ENCODE measurements around the gene HLA-F. TPM values are rescaled to one million over a fixed set of nuclear protein-coding genes. Genes with fewer than 3 reads are reported as not detected.

HLA-F gene
- polyA plus RNA-seq, 2 of the 4 experiments (the other 2 are of a cell fraction): 2.7 to 4.5 TPM

DNA sequence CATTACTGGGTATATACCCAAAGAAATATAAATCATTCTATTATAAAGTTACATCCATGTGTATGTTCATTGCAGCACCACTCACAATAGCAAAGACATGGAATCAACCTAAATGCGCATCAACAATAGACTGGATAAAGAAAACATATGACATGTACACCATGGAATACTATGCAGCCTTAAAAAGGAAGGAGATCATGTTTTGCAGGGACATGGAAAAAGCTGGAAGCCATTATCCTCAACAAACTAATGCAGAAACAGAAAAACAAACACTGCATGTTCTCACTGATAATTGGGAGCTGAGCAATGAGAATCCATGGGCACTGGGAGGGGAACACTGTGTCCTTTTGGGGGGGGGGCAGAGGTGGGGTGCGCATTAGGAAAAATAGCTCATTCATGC is 53.5 kb downstream of the HLA-F start:
- FAIRE-seq (no peak), DNase-seq (ENCODE audit: low read depth in 1 of 2, low spot score in 1 of 2) (no peak), ATAC-seq (no peak)
- Histone ChIP-seq H3K9me3 (no peaks in the 10 kb centered on the region), H3K4me3 (no peak overlapping the region), H3K27ac (no peak overlapping the region), H3K4me1 (no peaks in the 10 kb centered on the region), H3K4me2 (no peak overlapping the region)
- CTCF ChIA-PET: no interaction called here
- POLR2A ChIA-PET: no interaction called here
- no peak for TF ChIP-seq CBX8 (IDR thresholded peaks at IDR 0.05)
- no peak for TF ChIP-seq FOSL2 (IDR thresholded peaks at IDR 0.05)
- no peak for TF ChIP-seq FOSL2 (CRISPR knock-in tag; IDR thresholded peaks at IDR 0.05)
- TF ChIP-seq HOXA7 (CRISPR knock-in tag; IDR thresholded peaks at IDR 0.05): no peak
- TF ChIP-seq RAD21 (conservative IDR thresholded peaks at IDR 0.05 in 1 of 2, IDR thresholded peaks at IDR 0.05 in 1 of 2): no peak
- TF ChIP-seq GATA3 (IDR thresholded peaks at IDR 0.05; ENCODE audit: borderline replicate concordance): no peak
- TF ChIP-seq NPAS2 (CRISPR knock-in tag; IDR thresholded peaks at IDR 0.05; ENCODE audit: borderline replicate concordance): no peak
- TF ChIP-seq, protein P1, sequence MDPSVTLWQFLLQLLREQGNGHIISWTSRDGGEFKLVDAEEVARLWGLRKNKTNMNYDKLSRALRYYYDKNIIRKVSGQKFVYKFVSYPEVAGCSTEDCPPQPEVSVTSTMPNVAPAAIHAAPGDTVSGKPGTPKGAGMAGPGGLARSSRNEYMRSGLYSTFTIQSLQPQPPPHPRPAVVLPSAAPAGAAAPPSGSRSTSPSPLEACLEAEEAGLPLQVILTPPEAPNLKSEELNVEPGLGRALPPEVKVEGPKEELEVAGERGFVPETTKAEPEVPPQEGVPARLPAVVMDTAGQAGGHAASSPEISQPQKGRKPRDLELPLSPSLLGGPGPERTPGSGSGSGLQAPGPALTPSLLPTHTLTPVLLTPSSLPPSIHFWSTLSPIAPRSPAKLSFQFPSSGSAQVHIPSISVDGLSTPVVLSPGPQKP (IDR thresholded peaks at IDR 0.05; ENCODE audit: low read depth, low read length): no peak
- no peak for TF ChIP-seq TFCP2L1 (CRISPR knock-in tag; IDR thresholded peaks at IDR 0.05)
- no peak for TF ChIP-seq JUN (IDR thresholded peaks at IDR 0.05)
- TF ChIP-seq MYC (IDR thresholded peaks at IDR 0.05; ENCODE audit: borderline replicate concordance, low read length): no peak
- TF ChIP-seq CEBPB (IDR thresholded peaks at IDR 0.05): no peak
- TF ChIP-seq KDM5A (IDR thresholded peaks at IDR 0.05): no peak
- no peak for TF ChIP-seq FOSB (CRISPR knock-in tag; IDR thresholded peaks at IDR 0.05)
- TF ChIP-seq SMC3 (IDR thresholded peaks at IDR 0.05): no peak
- no peak for TF ChIP-seq TP53 (CRISPR knock-in tag; IDR thresholded peaks at IDR 0.05)
- no peak for TF ChIP-seq FOXS1 (CRISPR knock-in tag; IDR thresholded peaks at IDR 0.05)
- TF ChIP-seq, protein P2, sequence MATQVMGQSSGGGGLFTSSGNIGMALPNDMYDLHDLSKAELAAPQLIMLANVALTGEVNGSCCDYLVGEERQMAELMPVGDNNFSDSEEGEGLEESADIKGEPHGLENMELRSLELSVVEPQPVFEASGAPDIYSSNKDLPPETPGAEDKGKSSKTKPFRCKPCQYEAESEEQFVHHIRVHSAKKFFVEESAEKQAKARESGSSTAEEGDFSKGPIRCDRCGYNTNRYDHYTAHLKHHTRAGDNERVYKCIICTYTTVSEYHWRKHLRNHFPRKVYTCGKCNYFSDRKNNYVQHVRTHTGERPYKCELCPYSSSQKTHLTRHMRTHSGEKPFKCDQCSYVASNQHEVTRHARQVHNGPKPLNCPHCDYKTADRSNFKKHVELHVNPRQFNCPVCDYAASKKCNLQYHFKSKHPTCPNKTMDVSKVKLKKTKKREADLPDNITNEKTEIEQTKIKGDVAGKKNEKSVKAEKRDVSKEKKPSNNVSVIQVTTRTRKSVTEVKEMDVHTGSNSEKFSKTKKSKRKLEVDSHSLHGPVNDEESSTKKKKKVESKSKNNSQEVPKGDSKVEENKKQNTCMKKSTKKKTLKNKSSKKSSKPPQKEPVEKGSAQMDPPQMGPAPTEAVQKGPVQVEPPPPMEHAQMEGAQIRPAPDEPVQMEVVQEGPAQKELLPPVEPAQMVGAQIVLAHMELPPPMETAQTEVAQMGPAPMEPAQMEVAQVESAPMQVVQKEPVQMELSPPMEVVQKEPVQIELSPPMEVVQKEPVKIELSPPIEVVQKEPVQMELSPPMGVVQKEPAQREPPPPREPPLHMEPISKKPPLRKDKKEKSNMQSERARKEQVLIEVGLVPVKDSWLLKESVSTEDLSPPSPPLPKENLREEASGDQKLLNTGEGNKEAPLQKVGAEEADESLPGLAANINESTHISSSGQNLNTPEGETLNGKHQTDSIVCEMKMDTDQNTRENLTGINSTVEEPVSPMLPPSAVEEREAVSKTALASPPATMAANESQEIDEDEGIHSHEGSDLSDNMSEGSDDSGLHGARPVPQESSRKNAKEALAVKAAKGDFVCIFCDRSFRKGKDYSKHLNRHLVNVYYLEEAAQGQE (IDR thresholded peaks at IDR 0.05): no peak
- TF ChIP-seq RNF2 (IDR thresholded peaks at IDR 0.05; ENCODE audit: borderline replicate concordance, low read depth): no peak
- TF ChIP-seq ZC3H11A (IDR thresholded peaks at IDR 0.05): no peak
- WGBS (ENCODE audit: missing lambda C conversion rate): 0% methylated on average over 2 of the region's 2 CpGs

Small RNA genes lying within 50 kb of the gene (small RNA-seq; reads per million reads assigned to genes)
- gene AL645939.2 (0 reads per million in 6 experiments), gene AL645939.3 (0 reads per million in 6 experiments), gene AL645939.4 (0 reads per million in 6 experiments), gene RF00019 (0 reads per million in 6 experiments)

Other genes with a start within 250 kb of the HLA-F start
- not detected in 2 replicates for gene MAS1L, start 235.5 kb upstream of the HLA-F start, polyA plus RNA-seq (2011; rRNA removed)
- not detected in 3 replicates for gene MAS1L, start 235.5 kb upstream of the HLA-F start, polyA plus RNA-seq (2017; fragmentation: RNase III; extraction: RNeasy Plus Mini Kit Qiagen cat#74134 plus additional on column Dnase treatment)
- 0.19 and 0.30 TPM in 2 replicates for gene UBD, start 163.7 kb upstream of the HLA-F start, polyA plus RNA-seq (2011; rRNA removed)
- gene UBD, start 163.7 kb upstream of the HLA-F start, polyA plus RNA-seq (2017; fragmentation: RNase III; extraction: RNeasy Plus Mini Kit Qiagen cat#74134 plus additional on column Dnase treatment): 0.41 to 1.2 TPM (median 0.69 TPM) in 3 replicates
- gene OR2H2, start 138.3 kb upstream of the HLA-F start, polyA plus RNA-seq (2011; rRNA removed): not detected in 2 replicates
- not detected in 3 replicates for gene OR2H2, start 138.3 kb upstream of the HLA-F start, polyA plus RNA-seq (2017; fragmentation: RNase III; extraction: RNeasy Plus Mini Kit Qiagen cat#74134 plus additional on column Dnase treatment)
- gene GABBR1, start 90.3 kb upstream of the HLA-F start, polyA plus RNA-seq (2011; rRNA removed): 6.8 and 11.0 TPM in 2 replicates
- gene GABBR1, start 90.3 kb upstream of the HLA-F start, polyA plus RNA-seq (2017; fragmentation: RNase III; extraction: RNeasy Plus Mini Kit Qiagen cat#74134 plus additional on column Dnase treatment): 8.2 to 9.7 TPM (median 9.0 TPM) in 3 replicates
- gene MOG, start 66.3 kb upstream of the HLA-F start, polyA plus RNA-seq (2011; rRNA removed): not detected in 2 replicates
- not detected in 3 replicates for gene MOG, start 66.3 kb upstream of the HLA-F start, polyA plus RNA-seq (2017; fragmentation: RNase III; extraction: RNeasy Plus Mini Kit Qiagen cat#74134 plus additional on column Dnase treatment)
- 0.07 and 0.08 TPM in 2 replicates for gene ZFP57, start 42.3 kb upstream of the HLA-F start, polyA plus RNA-seq (2011; rRNA removed)
- gene ZFP57, start 42.3 kb upstream of the HLA-F start, polyA plus RNA-seq (2017; fragmentation: RNase III; extraction: RNeasy Plus Mini Kit Qiagen cat#74134 plus additional on column Dnase treatment): not detected in 3 replicates
- not detected in 2 replicates for gene HLA-G, start 104.4 kb downstream of the HLA-F start, polyA plus RNA-seq (2011; rRNA removed)
- gene HLA-G, start 104.4 kb downstream of the HLA-F start, polyA plus RNA-seq (2017; fragmentation: RNase III; extraction: RNeasy Plus Mini Kit Qiagen cat#74134 plus additional on column Dnase treatment): 0.06 TPM in 1 of 3 replicates, not detected in the others
- 78.8 and 86.5 TPM in 2 replicates for gene HLA-A, start 219.1 kb downstream of the HLA-F start, polyA plus RNA-seq (2011; rRNA removed)
- gene HLA-A, start 219.1 kb downstream of the HLA-F start, polyA plus RNA-seq (2017; fragmentation: RNase III; extraction: RNeasy Plus Mini Kit Qiagen cat#74134 plus additional on column Dnase treatment): 81.8 to 95.0 TPM (median 90.7 TPM) in 3 replicates